ENCODE results near the gene PLXNA4.

GRCh38 chr7:132110692-132111091 lies 465.6 kb downstream of the PLXNA4 start:
- TF ChIP-seq CTCF (IDR thresholded peaks at IDR 0.05; ENCODE audit: insufficient read depth, low read length, poor library complexity, severe bottlenecking) (no peak), EZH2phosphoT487 (conservative IDR thresholded peaks at IDR 0.05; ENCODE audit: low read length) (no peak)
